HG02943 (cell line): ENCODE data around the gene APOA5.
A peak's percentile ranks its signal among the peaks of the same experiment; 100 is the strongest.
"Not testable (repeated sequence)": the region's sequence is repeated elsewhere in the genome, so short reads cannot be mapped to it uniquely, and the experiment has no call there.

Source experiments
- ATAC-seq: cut with Tn5 transposase; IDR thresholded peaks from one replicate; pipeline ENCODE4 v1.9.1; 2021; ENCODE audit warnings: mild to moderate bottlenecking, low read depth, moderate library complexity; ENCODE audit not compliant: unreplicated experiment

APOA5 gene

DNA sequence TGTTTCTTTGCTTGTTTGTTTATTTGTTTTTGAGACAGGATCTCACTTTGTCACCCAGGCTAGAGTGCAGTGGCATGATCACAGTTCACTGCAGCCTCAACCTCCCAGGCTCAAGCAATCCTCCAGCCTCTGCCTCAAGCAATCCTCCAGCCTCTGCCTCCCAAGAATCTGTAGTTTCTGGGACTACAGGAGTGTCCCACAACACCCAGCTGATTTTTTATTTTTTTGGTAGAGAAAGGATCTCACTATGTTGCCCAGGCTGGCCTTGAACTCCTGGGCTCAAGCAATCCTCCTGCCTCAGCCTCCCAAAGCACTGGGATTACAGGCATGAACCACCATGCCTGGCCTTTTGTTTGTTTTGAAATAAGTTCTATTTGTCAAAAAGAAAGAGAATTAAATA, 10.0 kb upstream of the APOA5 start:
- ATAC-seq: not testable (repeated sequence)

DNA sequence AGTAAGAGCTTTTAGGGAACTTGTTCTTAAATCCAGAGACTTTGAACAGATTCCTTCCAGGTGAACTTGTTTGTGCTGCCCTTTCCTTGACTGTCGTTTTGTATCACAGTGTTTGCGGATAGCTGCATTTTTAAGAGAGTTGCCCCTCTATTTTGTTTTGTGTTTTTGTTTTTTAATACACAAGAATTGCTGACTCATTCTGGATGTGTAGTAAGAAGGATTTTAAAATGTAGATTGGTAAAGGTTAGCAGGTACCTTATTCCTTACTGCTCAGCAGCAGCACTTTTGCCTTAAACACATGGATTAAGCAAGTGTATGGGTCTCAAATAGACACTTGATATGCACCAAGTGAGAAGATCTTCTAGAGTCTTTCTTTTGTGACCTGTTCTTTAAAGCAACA, 8.9 kb upstream of the APOA5 start:
- ATAC-seq: no peak

DNA sequence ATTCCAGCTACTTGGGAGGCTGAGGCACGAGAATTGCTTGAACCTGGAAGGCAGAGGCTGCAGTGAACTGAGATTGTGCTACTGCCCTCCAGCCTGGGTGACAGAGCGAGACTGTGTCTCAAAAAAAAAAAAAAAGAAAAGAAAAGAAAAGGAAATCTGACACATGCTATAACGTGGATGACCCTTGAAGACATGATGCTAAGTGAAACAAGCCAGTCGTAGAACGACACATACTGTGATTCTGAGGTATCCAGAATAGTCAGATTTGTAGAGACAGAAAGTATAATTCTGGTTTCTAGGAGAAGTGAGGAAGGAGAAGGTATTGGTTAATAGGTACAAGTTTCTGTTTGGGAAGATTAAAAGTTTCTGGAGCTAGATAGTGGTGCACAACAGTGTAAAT, 6.7 kb upstream of the APOA5 start:
- ATAC-seq: no peak

DNA sequence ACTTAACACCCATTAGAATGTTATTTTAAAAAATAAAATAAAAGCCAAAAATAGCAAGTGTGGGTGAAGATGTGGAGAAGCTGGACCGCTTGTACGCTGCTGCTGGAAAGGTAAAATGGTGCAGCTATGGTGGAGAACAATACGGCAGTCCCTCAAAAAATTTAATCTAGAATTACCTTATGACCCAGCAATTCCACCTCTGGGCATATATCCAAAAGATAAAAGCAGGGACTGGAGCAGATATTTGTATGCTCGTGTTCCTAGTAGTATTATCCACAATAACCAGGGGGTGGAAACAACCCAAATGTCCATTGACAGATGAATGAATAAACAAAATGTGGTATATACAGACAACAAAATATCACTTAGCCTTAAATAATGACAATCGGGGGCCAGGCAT, 6.1 kb upstream of the APOA5 start:
- no peak for ATAC-seq

DNA sequence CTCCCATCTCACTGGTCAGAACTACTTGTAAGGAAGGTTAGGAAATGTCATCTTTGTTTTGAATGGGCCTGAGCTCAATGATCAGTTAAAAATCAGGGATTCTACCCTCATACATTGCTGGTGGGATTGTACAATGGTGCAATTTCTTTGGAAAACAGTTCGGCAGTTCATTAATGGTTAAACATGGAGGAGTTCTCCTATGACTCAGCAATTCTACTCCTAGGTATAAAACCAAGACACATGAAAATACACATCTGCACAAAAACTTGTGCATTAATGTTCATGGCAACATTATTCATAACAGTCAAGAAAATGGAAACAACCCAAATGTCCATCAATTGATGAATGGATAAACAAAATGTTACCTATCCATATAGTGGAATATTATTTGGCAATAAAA, 4.9 kb upstream of the APOA5 start:
- no peak for ATAC-seq

DNA sequence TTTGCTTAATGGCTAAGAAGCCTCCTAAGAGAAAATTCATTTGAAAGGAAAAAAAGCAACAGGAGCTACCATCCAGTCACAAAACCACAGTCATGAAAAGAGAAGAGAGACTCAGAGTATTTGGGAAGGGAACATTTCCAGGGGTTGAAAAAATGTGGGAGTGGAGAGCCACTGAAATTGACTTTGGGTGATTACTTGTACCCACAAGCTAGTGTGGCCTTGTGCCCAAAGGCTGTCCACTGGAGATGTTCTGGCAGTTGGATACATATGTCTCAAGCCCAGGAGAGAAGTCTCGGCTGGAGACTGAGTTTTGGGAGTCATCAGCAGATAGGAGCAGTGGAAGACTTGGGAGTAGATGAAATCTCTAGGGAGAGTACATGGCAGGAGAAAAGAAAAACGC, 3.2 kb upstream of the APOA5 start:
- no peak for ATAC-seq

DNA sequence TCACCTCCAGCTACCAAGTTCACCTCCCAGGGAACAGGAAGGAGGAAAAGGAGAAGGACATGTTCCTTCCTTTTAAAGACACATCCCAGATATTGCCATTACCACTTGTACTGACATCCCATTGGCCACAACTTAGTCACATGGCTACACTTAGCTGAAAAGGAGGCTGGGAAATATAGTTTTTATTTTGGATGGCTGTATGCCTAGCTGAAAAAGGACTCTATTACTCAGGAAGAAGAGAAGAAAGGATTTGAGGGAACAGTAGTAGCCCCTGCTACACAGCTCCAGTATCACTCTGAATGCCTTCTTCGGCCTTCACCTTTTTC, 2.1 kb upstream of the APOA5 start:
- ATAC-seq: no peak

DNA sequence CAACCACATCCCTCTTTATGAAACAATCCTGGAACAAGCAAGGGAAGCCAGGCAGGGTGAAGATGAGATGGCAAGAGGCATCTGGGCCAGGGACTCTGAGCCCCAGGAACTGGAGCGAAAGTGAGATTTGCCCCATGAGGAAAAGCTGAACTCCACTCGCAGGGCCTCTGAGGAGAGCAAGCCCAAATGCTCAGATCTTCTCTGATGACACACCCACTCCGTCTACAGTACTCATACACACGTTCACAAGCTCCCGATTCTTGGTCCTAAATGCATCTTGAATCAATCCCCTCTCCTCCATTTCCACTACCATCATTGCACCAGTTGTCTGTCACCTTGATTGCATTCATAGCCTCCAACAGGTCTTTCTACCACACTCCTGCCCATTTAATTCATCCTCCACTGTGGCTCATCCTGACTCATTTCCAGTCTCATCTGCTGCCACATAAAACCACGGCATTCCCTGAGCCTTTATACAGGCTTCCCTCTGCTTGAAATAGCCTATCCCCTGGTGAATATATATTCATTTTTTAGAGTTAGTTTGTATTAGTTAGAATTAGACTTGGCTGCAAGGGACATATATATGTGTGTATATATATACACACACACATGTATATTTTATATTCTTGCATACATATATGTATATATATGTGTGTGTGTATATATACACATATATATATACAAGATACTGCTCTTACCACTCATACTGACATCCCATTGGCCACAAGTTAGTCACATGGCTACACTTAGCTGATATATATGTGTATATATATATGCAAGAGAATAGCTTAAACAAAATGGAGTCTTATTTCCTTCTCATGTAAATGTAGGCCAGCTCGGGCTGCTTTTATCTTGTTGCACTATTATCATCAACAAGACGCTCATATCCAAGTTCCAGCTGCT, 1.4 kb upstream of the APOA5 start:
- ATAC-seq: no peak

DNA sequence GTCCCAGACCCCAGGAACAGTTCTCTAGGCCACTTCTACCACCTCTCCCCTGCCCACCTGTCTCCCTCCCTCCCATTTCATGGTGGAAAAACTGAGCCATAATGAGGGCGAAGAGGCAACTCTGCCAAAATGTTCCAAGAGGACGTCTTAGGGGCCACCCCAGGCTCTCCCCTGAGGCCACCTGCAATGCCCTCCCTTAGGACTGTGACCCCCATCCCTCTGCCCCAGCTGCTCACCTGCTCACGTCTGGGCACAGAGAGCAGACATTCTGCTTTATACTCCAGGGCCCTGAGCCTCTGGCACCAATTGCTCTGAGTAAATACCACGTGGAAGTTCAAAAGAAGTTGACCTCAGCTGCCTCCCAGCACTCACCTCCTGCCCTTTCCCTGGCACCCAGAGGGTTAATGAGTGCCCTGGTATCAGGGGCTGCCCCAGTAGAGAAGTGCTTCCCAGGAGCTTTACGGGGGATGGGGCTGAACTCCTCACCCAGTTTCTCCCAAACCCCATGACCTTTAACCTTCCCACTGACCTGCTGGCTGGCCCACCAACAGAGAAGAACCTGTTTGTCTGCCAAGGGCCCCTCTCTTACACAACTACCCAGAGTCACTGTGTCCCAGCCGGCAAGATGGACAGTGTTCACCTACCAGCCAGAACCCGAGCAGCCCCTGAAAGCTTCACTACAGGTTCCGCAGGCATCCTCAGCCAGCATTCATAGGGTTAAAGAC, 627 bp upstream of the APOA5 start:
- no peak for ATAC-seq

DNA sequence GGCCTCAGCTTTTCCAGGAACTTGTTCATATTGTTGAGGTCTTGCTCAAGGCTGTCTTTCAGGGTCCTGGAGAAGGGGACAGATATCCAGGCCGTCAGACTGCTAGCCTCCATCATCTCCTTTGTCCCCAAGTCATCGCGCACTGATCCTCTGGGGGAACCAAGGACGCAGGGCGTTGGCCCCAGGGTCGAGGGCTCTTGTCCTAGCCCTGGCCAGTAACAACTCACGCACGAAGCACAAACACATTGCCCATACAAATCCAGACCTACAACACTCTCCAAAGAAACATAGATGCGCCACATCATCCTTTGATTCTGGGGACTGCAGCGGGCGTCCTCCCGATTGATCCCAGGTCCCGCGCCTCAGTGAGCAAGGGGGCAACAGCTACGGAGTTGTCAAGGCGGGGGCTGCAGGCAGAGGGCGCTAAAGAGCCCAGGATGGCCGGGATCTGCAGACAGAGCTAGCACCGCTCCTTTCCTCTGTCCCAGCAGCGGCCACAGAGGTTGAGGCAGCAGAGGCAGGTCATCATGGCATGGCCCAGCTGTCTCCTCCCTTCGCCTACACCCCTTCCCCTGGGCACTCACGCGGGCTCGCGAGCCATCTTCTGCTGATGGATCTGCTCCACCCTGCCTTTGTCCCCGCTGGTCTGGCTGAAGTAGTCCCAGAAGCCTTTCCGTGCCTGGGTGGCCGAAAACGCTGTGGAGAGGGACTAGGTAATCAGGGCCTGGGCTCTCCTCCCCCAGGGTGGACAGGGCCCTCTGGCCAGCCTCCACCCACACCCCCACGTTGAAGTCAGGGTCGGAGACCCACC, 472 bp downstream of the APOA5 start:
- no peak for ATAC-seq

DNA sequence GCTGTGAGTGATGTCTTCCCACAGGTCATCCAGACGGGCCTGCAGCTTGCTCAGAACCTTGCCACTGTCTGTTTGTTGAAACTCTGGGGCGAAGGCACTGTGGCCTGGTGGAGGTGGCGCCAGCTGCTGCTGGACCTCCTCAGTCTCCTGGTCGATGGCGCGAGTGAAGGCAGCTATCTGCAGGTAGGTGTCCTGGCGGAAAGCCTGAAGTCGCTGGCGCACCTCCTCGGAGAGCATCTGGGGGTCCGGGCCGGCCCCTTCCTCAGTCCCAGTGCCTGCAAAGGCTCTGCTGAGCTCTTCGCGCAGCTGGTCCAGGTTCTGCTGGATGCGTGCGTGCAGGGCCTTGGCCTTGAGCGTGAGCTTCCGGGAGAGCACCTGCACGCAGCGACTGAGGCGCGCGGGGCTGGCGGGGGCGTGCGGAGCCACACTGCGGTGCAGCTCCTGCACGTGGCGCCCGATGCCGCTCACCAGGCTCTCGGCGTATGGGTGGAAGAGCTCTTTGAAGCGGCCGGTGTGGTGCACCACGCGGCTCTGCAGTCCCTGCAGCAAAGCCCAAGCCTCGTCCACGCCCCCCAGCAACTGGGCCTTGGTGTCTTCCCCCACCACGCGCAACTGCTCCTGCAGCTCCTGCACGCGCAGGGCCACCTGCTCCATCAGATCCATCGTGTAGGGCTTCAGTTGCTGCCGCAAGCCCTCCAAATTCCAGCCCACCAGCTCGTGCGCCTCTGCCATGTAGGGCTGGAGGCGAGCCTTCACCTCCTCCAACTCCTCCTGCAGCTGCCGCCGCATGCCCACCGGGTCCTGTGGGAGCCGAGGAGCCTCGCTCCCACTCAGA, 1.3 kb downstream of the APOA5 start:
- no peak for ATAC-seq

DNA sequence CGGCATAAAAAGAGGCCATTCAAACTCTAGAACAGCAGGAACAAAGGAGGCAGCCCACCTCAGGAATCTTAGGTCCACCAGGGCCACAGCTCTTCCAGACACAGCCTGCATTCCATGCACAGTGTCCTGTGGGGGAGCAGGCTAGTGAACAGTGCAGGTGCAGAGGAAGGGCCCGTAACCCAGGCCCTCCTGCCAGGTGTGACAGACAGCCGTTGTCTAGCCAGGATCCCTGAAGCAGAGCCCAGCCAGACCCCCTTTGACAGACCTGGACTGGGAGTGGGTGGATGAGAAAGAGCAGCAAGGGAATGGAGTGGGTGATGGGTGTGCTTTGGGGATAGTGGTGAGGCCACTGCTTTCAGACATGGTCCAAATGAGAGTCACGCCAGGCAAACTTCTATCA, 2.7 kb downstream of the APOA5 start:
- no peak for ATAC-seq

DNA sequence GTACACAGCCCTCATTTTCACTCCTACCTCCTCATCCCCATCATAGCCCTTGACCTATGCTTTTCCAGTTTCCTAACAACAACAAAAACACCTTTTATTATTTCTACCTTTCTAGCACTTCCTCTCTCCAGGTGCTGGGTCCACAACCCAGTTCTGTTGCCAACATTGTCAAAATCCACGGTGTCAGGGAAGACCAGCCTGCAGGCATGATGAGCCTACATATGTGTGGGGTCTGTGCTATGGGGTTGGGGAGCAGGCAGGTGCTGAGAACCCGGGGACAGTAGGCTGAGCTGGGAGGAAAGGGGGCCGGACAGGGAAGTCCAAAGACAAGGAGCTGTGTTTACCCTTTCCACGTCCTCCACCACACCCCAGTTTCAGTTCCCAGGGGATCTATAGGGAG, 3.1 kb downstream of the APOA5 start:
- ATAC-seq: no peak

DNA sequence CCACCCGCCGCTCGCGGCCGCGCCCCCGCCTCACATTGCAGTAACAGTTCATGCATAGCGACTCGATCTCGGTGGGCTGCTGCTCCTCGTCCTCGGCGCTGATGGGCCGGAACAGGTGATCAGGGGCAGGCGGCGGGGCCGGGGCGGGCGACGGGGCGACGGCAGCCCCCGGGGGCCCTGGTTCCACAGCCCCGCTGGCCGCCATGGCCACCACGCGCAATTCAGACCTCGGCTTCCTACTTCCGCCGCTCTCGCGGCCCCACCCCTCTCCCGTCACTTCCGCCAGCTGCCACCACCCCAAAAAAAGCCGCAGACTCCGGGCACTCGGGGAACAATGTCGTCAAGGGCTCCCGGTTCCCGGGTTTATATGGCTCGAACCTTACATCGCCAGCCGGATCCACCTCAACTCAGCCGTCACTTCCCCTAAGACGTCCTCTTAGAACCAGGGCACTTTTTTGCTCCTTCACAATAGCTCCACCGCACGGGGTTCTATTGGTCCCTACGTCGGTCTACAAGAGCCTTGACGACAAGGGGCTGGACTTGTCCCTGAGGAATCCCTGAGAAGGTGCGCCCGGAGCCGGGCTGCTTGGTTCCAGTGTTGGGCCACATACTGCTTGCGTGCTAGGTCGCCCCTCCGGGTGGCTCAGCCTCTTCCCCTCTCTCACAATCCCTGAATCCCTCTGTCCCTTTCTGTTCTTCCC, 3.7 kb downstream of the APOA5 start, which contains the start of gene ZPR1:
ZPR1 (minus strand) TSS at position 238 of the 701 bp plus-strand sequence; CDS start at position 205, 33 bp downstream.
- peak; percentile 87 for ATAC-seq

DNA sequence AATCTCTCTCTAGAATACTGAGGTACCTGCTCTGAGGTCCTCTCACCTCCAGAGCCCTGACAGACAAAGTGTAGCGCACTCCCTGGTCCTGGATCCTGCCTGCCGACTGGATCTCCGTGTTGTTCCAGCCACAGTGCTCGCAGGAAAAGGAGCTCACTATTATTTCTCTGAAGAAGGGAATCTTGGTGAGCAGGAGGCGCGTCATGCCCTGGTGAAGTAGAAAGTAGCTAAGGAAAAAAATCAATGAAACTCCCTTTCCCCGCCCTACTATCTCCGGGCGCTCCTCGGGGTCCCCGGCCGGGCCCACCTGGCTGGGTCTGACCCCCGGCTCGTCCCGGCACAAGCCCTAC, 4.3 kb downstream of the APOA5 start:
- no peak for ATAC-seq

DNA sequence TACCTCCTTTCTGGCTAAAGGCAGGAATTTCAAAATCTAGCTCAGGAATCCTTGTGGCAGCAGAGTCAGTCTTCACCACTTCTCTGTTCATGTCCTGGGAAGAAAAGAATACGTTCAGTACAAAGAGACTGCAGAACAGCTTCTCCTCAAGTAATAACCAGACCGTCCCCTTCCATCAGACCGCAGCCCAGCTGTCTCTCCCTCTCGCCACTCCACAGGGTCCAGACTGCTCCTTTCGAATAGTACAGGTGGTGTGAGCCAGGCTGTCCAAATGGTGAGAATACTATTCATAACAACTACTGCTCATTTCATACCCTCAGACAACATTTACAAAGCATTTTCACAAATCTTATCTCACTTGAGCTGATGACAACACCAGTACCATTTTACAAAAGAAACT, 4.7 kb downstream of the APOA5 start:
- no peak for ATAC-seq

DNA sequence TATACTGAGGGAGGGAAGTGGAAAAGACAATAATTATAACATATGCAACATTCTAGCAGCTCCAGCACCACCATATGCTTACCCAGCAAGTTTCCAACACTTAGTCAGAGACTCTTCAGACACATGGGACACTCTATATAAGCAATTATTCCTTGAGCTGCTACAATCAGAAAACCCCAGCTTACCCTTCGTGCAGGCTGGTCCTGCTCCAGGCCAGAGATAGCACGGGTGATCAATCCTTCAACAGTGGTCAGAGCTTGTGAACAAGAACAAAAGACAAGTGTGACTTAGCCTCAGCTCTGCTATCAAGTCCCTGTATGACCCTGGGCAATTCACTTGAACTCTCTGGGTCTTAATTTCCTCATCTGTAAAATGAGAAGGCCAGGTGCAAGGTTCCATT, 5.4 kb downstream of the APOA5 start:
- ATAC-seq: no peak

DNA sequence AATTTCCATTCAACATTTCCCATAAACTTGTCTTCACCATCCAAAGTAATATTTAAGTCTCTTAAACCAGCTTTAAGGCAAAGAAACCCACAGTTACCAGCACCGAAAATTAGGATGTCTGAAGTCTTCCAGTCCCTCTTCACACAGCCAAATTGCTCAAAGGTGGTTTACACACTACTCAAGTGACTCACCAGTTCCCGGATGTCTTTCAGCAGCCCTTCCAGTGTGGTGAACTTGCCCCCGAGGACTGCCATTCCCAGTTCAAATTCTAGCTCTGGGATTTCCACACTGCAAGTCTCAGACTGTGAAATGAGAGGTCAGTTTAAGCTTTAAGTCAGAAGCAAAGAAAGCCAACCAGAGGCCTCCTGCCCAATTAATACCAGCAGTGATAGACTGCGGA, 9.0 kb downstream of the APOA5 start:
- no peak for ATAC-seq

DNA sequence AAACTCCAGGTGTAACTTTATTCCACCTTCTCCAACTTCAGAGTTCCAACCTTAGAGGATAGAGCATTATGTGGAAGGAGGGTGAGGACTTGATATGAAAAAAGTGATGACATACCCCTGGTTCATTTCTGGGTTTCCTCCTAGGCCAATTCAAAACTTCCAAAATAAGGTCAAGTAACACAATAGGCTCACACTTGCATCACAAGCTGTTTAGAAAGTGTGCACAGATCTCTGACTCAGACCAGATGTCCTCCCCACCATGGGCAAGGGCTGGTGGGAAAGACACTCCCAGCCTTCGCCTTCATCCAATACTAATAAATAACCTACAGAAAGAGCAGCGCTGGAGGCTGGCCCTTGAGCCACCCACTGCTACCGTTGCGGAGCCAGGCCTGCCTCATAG, 13.1 kb downstream of the APOA5 start:
- no peak for ATAC-seq

DNA sequence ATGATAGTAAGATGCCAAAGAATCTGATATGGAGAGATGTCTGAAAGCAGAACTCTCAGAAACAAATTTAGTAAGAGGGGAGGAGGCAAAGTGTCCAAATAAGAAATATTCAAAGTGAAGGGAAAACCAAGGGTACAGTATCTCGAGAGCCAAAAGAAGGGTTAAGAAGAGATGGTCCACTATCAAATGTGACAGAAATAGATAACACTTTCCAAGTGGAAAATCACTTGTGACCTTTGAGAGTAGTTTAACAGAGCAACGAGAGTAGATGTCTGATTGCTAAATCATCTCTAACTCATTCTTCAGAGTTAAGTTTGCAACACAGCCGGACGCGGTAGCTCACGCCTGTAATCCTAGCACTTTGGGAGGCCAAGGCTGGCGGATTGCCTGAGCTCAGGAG, 14.6 kb downstream of the APOA5 start:
- no peak for ATAC-seq
